Ishikawa (cell line): ENCODE results near the gene ZBTB48.

ENCODE experiments used
- CEBPB ChIP-seq: IDR thresholded peaks from 2 replicates; pipeline ENCODE4 v1.6.1; 2012
- CREB1 ChIP-seq: IDR thresholded peaks from 2 replicates; pipeline ENCODE4 v1.6.1; 2012; ENCODE audit warnings: low read depth
- EGR1 ChIP-seq: IDR thresholded peaks from 2 replicates; pipeline ENCODE4 v1.6.1; 2012
- EP300 ChIP-seq: IDR thresholded peaks from 2 replicates; pipeline ENCODE4 v1.6.1; 2012; ENCODE audit warnings: borderline replicate concordance
- FOXM1 ChIP-seq: IDR thresholded peaks from 2 replicates; pipeline ENCODE4 v1.6.1; 2012; ENCODE audit warnings: low read depth, borderline replicate concordance
- MAX ChIP-seq: IDR thresholded peaks from 2 replicates; pipeline ENCODE4 v1.6.1; 2012
- NFIC ChIP-seq: IDR thresholded peaks from 2 replicates; pipeline ENCODE4 v1.6.1; 2012
- RAD21 ChIP-seq: IDR thresholded peaks from 2 replicates; pipeline ENCODE4 v1.6.1; 2012; ENCODE audit warnings: low read depth
- REST ChIP-seq: IDR thresholded peaks from 2 replicates; pipeline ENCODE4 v1.6.1; 2012; ENCODE audit warnings: low read depth, mild to moderate bottlenecking
- TAF1 ChIP-seq: IDR thresholded peaks from 2 replicates; pipeline ENCODE4 v1.6.1; 2012; ENCODE audit warnings: low read depth, mild to moderate bottlenecking
- TCF12 ChIP-seq: IDR thresholded peaks from 2 replicates; pipeline ENCODE4 v1.6.1; 2012; ENCODE audit warnings: low read depth
- TEAD4 ChIP-seq: IDR thresholded peaks from 2 replicates; pipeline ENCODE4 v1.6.1; 2012
- USF1 ChIP-seq: IDR thresholded peaks from 2 replicates; pipeline ENCODE4 v1.6.1; 2012
- YY1 ChIP-seq: IDR thresholded peaks from 2 replicates; pipeline ENCODE4 v1.6.1; 2012; ENCODE audit warnings: low read depth
- ZBTB7A ChIP-seq: IDR thresholded peaks from 2 replicates; pipeline ENCODE4 v1.6.1; 2012; ENCODE audit warnings: low read depth

ZBTB48 gene

DNA sequence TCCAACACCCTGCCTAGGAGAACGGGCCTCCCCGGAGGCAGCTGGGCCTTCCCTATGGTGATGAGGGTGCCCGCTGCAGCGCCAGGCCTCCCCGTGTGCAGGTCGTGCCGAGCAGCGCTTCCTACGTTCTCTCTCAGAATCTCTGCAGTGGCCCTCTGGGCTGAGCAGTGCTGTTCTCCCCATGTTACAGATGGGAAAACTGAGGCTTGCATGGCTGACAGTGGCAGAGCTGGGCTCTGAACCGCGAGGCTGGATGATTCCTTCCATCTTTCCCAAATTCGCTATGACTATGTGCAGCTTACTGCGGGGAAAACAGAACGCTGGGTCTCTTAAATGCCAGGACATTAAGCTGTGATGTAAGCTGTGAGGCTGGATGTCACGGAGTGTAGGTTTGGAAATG lies 14.0 kb downstream of the ZBTB48 start:
- TF ChIP-seq YY1 (no peak), CREB1 (no peak), EGR1 (no peak)

GRCh38 chr1:6594977-6595740 lies 15.4 kb downstream of the ZBTB48 start:
- TF ChIP-seq CREB1 (no peak), REST (no peak), FOXM1 (no peak), YY1 (no peak), EGR1 (no peak), TAF1 (no peak), NFIC (no peak), ZBTB7A (no peak), USF1 (no peak), CEBPB (no peak), TCF12 (no peak), RAD21 (no peak), MAX (no peak), TEAD4 (no peak), EP300 (no peak)

- TF ChIP-seq EP300 (no peak), USF1 (no peak), NFIC (peak; percentile 58; the same call in 1 of the 2 replicates), MAX (no peak), RAD21 (no peak)
Observed at GRCh38 chr1:6596351-6596750, 16.6 kb downstream of the ZBTB48 start.

DNA sequence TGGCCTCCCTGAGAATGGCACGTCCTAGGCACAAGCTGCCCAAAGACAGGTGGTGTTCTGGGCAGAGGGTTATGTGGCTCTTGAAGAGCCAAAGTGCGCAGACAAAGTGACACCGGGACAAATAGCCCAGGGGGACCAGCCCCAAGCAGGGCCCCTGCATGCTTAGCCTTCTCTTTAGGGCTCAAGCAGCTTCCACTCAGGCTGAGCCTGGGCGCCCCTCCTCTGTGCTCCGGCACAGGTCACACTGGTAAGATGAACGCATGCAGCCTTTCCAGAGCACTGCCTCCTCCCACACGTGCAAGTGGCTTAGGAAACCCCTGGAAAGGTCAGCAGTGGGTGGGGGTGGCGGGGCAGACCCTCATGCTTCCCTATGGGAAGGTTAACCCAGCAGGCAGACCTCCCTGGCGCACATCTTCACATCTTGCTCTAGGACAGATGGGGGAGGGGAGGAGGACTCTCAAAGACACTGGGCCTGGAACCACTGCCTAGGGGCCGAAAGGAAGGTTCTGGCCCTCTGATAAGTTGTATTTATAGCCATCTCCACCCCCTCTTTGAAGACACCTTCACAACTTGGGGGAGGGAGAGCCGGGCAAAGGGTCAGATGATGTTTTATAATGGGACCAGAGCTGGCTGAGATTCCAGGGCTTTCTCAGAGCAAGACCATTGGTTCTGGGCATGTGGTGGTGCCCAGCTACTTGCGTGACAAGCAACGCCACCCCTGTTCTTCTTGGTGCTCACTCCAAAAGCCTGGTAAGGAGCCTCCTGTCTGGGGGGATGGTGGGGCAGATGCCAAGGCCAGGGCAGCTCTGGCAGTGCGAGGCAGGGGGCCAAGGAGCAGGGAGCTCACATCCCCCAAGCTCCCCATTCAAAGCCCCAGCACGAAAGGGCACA lies 17.3 kb downstream of the ZBTB48 start:
- TF ChIP-seq TAF1 (no peak), TEAD4 (no peak), CREB1 (no peak), NFIC (no peak), EGR1 (no peak), FOXM1 (no peak), MAX (no peak), EP300 (no peak), REST (no peak), TCF12 (no peak), CEBPB (no peak), YY1 (no peak), RAD21 (no peak), USF1 (no peak), ZBTB7A (no peak)

DNA sequence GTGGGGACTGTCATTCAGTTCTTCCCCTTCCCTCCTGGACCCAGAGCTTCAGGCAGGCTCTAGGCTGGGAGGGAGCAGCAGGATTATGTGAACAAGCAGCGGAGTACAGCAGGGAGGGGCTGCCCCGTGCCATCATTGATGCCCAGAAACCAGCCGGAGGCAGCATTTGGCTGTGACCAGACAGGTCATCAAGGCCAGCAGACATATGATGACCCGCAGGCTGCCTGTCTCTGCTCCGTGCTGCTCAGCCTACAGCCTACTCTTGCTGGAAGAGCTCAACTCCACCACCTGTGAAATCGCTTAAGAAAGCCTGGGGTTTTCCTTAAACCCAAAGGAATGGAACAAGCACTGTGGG lies 18.0 kb downstream of the ZBTB48 start:
- no peak for TF ChIP-seq FOXM1
- no peak for TF ChIP-seq CEBPB
- no peak for TF ChIP-seq RAD21
- no peak for TF ChIP-seq TEAD4
- no peak for TF ChIP-seq EGR1
- no peak for TF ChIP-seq TAF1
- TF ChIP-seq YY1: no peak
- TF ChIP-seq TCF12: no peak
- no peak for TF ChIP-seq NFIC
- TF ChIP-seq MAX: no peak
- no peak for TF ChIP-seq USF1
- TF ChIP-seq REST: no peak
- no peak for TF ChIP-seq EP300
- no peak for TF ChIP-seq CREB1
- TF ChIP-seq ZBTB7A: no peak
